ENCODE measurements around the gene ITGA11.

GRCh38 chr15:68315035-68315434 lies 116.9 kb downstream of the ITGA11 start:
- TF ChIP-seq, protein P1, sequence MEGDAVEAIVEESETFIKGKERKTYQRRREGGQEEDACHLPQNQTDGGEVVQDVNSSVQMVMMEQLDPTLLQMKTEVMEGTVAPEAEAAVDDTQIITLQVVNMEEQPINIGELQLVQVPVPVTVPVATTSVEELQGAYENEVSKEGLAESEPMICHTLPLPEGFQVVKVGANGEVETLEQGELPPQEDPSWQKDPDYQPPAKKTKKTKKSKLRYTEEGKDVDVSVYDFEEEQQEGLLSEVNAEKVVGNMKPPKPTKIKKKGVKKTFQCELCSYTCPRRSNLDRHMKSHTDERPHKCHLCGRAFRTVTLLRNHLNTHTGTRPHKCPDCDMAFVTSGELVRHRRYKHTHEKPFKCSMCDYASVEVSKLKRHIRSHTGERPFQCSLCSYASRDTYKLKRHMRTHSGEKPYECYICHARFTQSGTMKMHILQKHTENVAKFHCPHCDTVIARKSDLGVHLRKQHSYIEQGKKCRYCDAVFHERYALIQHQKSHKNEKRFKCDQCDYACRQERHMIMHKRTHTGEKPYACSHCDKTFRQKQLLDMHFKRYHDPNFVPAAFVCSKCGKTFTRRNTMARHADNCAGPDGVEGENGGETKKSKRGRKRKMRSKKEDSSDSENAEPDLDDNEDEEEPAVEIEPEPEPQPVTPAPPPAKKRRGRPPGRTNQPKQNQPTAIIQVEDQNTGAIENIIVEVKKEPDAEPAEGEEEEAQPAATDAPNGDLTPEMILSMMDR (IDR thresholded peaks at IDR 0.05; ENCODE audit: insufficient read depth, low read length): no peak
- no peak for TF ChIP-seq POLR2AphosphoS5 (IDR thresholded peaks at IDR 0.05; ENCODE audit: low read depth)
- TF ChIP-seq, protein P2, sequence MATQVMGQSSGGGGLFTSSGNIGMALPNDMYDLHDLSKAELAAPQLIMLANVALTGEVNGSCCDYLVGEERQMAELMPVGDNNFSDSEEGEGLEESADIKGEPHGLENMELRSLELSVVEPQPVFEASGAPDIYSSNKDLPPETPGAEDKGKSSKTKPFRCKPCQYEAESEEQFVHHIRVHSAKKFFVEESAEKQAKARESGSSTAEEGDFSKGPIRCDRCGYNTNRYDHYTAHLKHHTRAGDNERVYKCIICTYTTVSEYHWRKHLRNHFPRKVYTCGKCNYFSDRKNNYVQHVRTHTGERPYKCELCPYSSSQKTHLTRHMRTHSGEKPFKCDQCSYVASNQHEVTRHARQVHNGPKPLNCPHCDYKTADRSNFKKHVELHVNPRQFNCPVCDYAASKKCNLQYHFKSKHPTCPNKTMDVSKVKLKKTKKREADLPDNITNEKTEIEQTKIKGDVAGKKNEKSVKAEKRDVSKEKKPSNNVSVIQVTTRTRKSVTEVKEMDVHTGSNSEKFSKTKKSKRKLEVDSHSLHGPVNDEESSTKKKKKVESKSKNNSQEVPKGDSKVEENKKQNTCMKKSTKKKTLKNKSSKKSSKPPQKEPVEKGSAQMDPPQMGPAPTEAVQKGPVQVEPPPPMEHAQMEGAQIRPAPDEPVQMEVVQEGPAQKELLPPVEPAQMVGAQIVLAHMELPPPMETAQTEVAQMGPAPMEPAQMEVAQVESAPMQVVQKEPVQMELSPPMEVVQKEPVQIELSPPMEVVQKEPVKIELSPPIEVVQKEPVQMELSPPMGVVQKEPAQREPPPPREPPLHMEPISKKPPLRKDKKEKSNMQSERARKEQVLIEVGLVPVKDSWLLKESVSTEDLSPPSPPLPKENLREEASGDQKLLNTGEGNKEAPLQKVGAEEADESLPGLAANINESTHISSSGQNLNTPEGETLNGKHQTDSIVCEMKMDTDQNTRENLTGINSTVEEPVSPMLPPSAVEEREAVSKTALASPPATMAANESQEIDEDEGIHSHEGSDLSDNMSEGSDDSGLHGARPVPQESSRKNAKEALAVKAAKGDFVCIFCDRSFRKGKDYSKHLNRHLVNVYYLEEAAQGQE (IDR thresholded peaks at IDR 0.05; ENCODE audit: insufficient replicate concordance, low read depth): no peak

Data from HL-60 (cell line).